ENCODE data around the gene ARL5A. TPM values are rescaled to one million over a fixed set of nuclear protein-coding genes. Genes with fewer than 3 reads are reported as not detected.

The ARL5A gene
- polyA plus RNA-seq, 1 donor from 2014 or later: 70.7 TPM

DNA sequence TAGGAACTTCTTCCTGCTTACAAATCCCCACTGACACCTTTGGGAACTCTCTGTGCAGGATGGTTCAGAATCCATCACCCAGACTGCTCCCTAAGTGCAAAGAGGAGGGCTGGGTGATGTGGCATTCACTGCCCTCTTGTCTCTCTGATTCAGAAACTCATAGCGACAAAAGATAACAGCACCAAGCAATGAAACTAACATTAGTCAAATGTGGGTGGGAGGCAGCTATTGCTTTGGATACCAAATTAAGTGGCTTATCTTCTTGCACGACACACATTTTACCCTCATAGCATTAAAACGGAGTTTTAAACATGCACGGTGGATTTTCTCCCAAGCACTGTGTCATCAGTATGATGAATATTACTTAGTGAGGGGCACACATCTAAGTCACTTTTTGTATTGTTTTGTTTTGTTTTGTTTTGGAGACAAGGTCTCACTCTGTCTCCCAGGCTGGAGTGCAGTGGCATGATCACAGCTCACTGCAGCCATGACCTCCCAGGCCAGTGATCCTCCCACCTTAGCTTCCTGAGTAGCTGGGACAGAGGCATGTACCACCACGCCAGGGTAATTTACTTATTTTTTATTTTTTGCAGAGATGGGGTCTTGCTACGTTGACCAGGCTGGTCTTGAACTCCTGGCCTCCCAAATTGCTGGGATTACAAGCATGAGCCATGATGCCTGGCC is 53.0 kb downstream of the ARL5A start:
- Mint-ChIP-seq H3K27me3 (no peaks in the 10 kb centered on the region), H3K27ac (peak overlapping the region; percentile 79 to 95 (median 92)), H3K36me3 (peaks cover 27% of the 10 kb centered on the region), H3K4me1 (peaks cover 42 to 48% (median 42%) of the 10 kb centered on the region in 3 donors), H3K9me3 (peaks cover 0 to 4% (median 2%) of the 10 kb centered on the region in 3 donors), H3K4me3 (peak overlapping the region; percentile 25 to 80 (median 66))

GRCh38 chr2:151774506-151774905 is 53.7 kb downstream of the ARL5A start:
- peaks cover 22% of the 10 kb centered on the region for H3K36me3 Mint-ChIP-seq
- no peaks in the 10 kb centered on the region for H3K27me3 Mint-ChIP-seq
- peaks cover 42 to 54% (median 48%) of the 10 kb centered on the region in 3 donors for H3K4me1 Mint-ChIP-seq
- peak overlapping the region; percentile 79 to 95 (median 92) for H3K27ac Mint-ChIP-seq
- peak overlapping the region; percentile 25 to 80 (median 44) for H3K4me3 Mint-ChIP-seq
- H3K9me3 Mint-ChIP-seq: peaks cover 0 to 4% (median 2%) of the 10 kb centered on the region in 3 donors

DNA sequence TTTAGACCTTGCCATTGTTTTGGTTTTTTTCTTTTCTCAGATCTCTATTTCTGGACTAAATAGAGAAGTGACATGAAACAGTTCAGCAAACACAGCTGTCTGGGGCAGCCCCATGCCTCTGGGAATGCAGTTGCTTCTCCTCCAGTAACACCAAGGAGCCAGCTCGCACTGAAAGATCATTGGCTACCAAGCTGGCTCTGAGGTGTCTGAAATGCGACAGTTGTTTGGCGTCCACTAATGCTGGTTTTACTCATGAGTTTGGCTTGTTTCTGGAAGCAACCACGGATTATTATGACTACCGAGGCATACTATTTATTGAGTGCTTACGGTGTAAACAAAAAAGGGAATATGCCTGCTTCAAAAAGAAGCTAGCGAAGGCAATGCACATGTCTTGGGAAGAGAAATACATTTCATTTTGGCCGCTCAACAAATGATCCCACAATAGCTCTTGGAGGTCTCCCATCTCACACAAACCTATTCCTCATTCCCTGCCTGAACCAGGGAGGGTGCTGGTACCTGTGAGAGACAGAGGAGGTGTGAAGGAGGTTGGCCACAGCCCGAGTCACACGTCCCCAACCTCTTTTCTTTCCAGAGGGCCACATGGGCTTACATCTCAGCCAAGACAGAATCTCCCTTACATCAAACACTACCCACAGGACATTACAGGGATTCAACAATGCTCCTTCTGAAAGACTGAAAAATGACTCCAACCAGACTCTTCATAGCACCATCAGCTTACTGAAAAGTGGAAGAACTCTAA is 56.4 kb downstream of the ARL5A start:
- peaks cover 9% of the 10 kb centered on the region for H3K36me3 Mint-ChIP-seq
- H3K27ac Mint-ChIP-seq: peak overlapping the region; percentile 75 to 94 (median 93)
- H3K4me1 Mint-ChIP-seq: peaks cover 46 to 73% (median 63%) of the 10 kb centered on the region in 3 donors
- H3K9me3 Mint-ChIP-seq: peaks cover 0 to under 1% (median 0%) of the 10 kb centered on the region in 3 donors
- H3K27me3 Mint-ChIP-seq: no peaks in the 10 kb centered on the region
- peak overlapping the region; percentile 38 to 84 (median 54) for H3K4me3 Mint-ChIP-seq

GRCh38 chr2:151770995-151771394 is 57.2 kb downstream of the ARL5A start:
- Mint-ChIP-seq H3K9me3 (no peaks in the 10 kb centered on the region), H3K4me1 (peaks cover 53 to 80% (median 67%) of the 10 kb centered on the region in 3 donors), H3K36me3 (peaks cover 7% of the 10 kb centered on the region), H3K4me3 (peak overlapping the region; percentile 38 to 84 (median 54)), H3K27me3 (no peaks in the 10 kb centered on the region), H3K27ac (peak overlapping the region; percentile 75 to 94 (median 93))

- Mint-ChIP-seq H3K9me3 (no peaks in the 10 kb centered on the region), H3K4me1 (peaks cover 52 to 82% (median 73%) of the 10 kb centered on the region in 3 donors), H3K27ac (peak overlapping the region in 1 of 3 donors; percentile 93), H3K36me3 (peaks cover 3% of the 10 kb centered on the region), H3K27me3 (no peaks in the 10 kb centered on the region), H3K4me3 (no peak overlapping the region)
Measured at GRCh38 chr2:151769606-151770005, 58.6 kb downstream of the ARL5A start.

GRCh38 chr2:151767536-151767935 is 60.7 kb downstream of the ARL5A start:
- Mint-ChIP-seq H3K27ac (peak overlapping the region; percentile 54 to 97 (median 97)), H3K9me3 (no peaks in the 10 kb centered on the region), H3K36me3 (peaks cover 3% of the 10 kb centered on the region), H3K4me1 (peaks cover 56 to 82% (median 74%) of the 10 kb centered on the region in 3 donors), H3K4me3 (peak overlapping the region in 3 of 4 donors; percentile 14 to 90 (median 15)), H3K27me3 (no peaks in the 10 kb centered on the region)

DNA sequence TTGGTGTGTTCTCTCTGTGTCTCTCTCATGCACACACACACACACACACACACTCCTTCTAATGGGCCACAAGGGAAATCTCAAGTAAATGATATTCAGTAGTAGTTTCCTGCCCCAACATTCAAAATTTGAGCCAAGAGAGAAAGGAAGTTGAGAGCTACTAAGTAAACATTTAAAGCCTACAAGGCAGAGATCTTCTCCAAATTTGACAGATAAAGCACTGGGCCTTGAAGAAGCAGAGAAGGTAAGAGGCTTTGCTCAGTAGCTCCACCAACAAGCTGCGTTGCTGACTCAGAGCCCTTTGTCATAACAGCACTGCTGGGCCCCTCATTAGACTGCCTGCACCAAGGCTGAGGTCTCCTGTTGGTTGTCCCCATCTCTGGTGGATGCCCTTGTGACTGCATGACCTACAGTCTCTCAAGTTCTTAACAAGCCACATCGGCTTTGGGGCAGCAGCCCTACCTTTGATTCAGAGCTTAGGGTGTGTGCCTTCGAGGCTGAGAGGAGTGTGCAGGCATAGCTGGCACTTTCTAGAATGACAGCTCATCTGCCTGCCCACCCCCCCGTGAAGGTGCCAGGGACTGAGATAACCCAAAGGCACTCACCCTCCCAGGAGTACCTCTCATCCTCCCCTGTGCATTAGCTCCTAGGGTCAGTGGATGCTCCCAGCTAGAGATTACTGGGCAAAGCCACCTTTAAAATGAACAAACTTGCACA is 61.6 kb downstream of the ARL5A start:
- peak overlapping the region; percentile 54 to 97 (median 97) for H3K27ac Mint-ChIP-seq
- H3K9me3 Mint-ChIP-seq: no peaks in the 10 kb centered on the region
- no peaks in the 10 kb centered on the region for H3K27me3 Mint-ChIP-seq
- H3K4me3 Mint-ChIP-seq: peak overlapping the region; percentile 14 to 90 (median 46)
- no peaks in the 10 kb centered on the region for H3K36me3 Mint-ChIP-seq
- peaks cover 48 to 73% (median 65%) of the 10 kb centered on the region in 3 donors for H3K4me1 Mint-ChIP-seq

DNA sequence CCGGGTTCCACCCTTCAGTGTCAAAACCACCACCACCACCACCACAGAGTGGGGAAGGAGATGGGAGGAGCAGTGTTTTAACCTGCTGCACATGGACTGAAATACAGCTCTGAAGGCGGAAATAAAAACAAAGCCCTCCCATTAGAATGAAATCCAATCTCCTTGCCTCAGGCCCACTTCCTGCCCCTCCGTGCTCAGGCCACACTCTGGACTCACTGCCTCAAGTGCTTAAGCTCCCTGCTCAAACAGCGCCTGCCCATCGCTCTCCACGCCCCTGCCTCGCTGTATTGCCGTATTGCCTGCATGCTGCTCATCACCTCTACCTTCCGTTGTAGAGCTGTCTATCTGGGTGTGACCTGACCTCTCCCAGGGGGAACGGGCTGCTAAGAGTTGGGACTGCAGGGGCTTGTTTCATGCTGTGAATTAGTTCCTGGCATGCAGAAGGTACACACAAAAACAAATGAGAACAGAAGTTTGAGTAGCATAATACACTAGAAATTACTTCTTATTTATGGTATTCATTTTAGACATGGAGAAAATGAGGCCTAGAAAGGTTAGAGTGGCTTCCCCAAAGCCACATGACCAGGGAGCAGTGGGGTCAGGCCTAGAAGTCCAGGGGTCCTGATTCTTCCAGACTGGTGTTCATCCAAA is 62.3 kb downstream of the ARL5A start:
- peak overlapping the region; percentile 54 to 97 (median 97) for H3K27ac Mint-ChIP-seq
- peak overlapping the region; percentile 14 to 90 (median 46) for H3K4me3 Mint-ChIP-seq
- H3K27me3 Mint-ChIP-seq: no peaks in the 10 kb centered on the region
- peaks cover 41 to 66% (median 57%) of the 10 kb centered on the region in 3 donors for H3K4me1 Mint-ChIP-seq
- H3K36me3 Mint-ChIP-seq: no peaks in the 10 kb centered on the region
- H3K9me3 Mint-ChIP-seq: no peaks in the 10 kb centered on the region

DNA sequence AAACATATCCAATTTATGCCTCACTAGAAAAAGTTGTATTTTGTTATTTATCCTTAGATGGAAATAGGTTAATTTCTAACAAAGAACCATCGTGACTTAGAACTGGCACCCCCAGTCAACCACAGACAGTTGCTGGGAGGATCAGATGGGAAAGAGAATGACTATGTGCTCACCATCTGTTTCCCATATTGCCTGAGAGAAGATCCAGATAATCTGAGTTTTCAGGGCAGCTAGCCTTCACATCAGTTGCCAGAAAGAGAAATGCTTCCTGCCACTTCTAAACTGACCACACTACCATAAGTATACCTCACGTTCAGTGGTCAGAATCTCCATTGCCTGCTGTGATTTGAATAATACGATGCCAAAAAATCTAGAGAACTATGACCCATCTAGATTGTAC is 65.5 kb downstream of the ARL5A start:
- Mint-ChIP-seq H3K4me3 (peak overlapping the region in 1 of 4 donors; percentile 51), H3K27me3 (no peaks in the 10 kb centered on the region), H3K36me3 (no peaks in the 10 kb centered on the region), H3K4me1 (peaks cover 38 to 45% (median 39%) of the 10 kb centered on the region in 3 donors), H3K27ac (no peak overlapping the region), H3K9me3 (no peaks in the 10 kb centered on the region)

GRCh38 chr2:151761687-151762086 is 66.5 kb downstream of the ARL5A start:
- peaks cover 6% of the 10 kb centered on the region for H3K36me3 Mint-ChIP-seq
- no peaks in the 10 kb centered on the region for H3K9me3 Mint-ChIP-seq
- H3K27ac Mint-ChIP-seq: no peak overlapping the region
- no peak overlapping the region for H3K4me3 Mint-ChIP-seq
- H3K27me3 Mint-ChIP-seq: no peaks in the 10 kb centered on the region
- H3K4me1 Mint-ChIP-seq: peaks cover 30 to 39% (median 34%) of the 10 kb centered on the region in 3 donors

DNA sequence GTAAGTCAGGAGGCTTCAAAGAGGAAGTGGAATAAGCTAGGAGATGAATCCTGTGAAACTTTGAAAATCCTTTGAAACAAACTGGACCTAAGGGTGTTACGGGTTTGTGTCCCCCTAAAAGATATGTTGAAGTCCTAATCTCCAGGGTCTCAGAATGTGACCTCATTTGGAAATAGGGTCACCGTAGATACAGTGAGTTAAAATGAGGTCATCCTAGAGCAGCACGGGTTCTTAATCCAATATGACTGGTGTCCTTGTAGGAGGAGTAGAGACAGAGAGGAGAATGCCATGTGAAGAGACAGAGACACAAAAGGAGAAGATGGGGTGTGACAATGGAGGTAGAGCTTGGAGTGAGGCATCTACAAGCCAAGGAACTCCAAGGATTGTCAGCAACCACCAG is 67.0 kb downstream of the ARL5A start:
- Mint-ChIP-seq H3K27ac (no peak overlapping the region), H3K9me3 (no peaks in the 10 kb centered on the region), H3K4me1 (peaks cover 26 to 34% (median 29%) of the 10 kb centered on the region in 3 donors), H3K4me3 (peak overlapping the region in 1 of 4 donors; percentile 29), H3K36me3 (peaks cover 10% of the 10 kb centered on the region), H3K27me3 (no peaks in the 10 kb centered on the region)

- Mint-ChIP-seq H3K4me3 (no peak overlapping the region), H3K27ac (no peak overlapping the region), H3K27me3 (no peaks in the 10 kb centered on the region), H3K36me3 (peaks cover 13% of the 10 kb centered on the region), H3K9me3 (no peaks in the 10 kb centered on the region), H3K4me1 (peaks cover 17 to 24% (median 22%) of the 10 kb centered on the region in 3 donors)
Measured at GRCh38 chr2:151760139-151760650, 68.0 kb downstream of the ARL5A start.

GRCh38 chr2:151758744-151759143 is 69.5 kb downstream of the ARL5A start:
- Mint-ChIP-seq H3K27ac (no peak overlapping the region), H3K36me3 (peaks cover 13% of the 10 kb centered on the region), H3K9me3 (no peaks in the 10 kb centered on the region), H3K27me3 (no peaks in the 10 kb centered on the region), H3K4me1 (peaks cover 5 to 11% (median 9%) of the 10 kb centered on the region in 3 donors), H3K4me3 (no peak overlapping the region)

DNA sequence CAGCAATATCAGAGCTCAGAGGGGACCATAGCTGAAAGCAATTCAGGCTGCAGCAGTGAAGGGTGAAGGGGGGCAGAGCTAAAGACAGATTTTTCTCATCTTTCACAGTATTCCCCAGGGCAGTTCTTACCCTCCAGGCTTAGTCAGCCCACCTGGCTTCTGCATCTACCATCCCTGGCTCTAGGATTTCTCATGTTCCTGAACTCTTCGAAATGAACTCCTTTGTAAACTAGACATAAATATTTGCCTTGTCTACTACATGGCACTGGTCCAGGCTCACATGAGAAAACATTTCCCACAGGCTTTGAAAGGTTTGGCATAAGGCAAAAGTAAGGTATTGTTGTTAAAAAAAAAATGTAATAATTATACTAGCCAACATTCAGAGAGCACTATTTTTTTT is 70.4 kb downstream of the ARL5A start:
- Mint-ChIP-seq H3K9me3 (no peaks in the 10 kb centered on the region), H3K36me3 (peaks cover 13% of the 10 kb centered on the region), H3K27ac (no peak overlapping the region), H3K4me3 (no peak overlapping the region), H3K27me3 (no peaks in the 10 kb centered on the region), H3K4me1 (peaks cover 0 to 4% (median 4%) of the 10 kb centered on the region in 3 donors)
